Measurements from ENCODE around the gene SHROOM3. TPM values are rescaled to one million over a fixed set of nuclear protein-coding genes. Genes with fewer than 3 reads are reported as not detected.

The SHROOM3 gene
- total RNA-seq = 7.9 and 42.5 TPM in 2 replicates

GRCh38 chr4:76434901-76435527, at the start of gene SHROOM3:
SHROOM3 (plus strand) TSS chr4:76435229; CDS start chr4:76436053, 824 bp downstream.

DNA sequence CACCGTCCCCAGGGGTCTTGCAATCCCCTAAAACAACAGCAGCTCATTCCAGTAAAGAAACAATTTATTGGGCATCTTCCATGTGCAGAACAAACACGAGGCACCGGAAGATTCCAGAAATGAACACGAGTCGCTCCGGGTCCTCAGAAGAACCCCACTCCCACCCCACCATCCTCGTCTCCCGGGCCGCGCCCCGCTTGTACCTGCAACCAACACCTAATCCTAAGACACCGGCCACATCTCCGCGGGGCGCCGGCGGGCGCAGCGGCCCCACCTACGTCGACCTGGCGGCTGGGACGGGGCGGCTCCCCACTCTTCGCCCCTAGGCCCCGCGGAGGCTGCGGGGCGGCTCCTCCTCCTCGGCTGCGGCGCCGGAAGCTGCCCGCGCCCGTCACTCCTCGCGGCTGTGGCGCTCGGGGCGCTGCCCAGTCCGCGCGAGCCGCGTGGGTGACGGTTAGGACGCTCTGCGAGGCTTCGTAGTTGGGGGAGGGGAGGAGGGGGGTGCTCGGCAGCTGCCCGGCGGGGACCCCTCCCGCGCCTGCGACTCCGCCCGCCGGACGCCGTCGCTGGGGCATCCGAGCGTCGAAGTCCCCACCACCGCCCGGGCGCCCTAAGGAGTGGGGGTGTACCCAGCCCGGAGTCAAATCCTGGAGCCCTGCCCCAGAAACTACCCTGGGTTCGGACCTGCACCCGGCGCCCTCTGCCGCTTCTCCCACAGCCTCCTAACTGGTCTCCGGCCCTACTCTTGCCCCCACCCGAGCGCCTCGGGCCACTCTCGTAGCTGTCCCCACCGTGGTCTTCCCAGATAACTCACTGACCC, 14.1 kb upstream of the SHROOM3 start, which contains the start of gene CCDC158:
TSS of gene CCDC158 (minus strand) at position 380 of the 820 bp plus-strand sequence. CDS start 17,934 bp downstream, outside the sequence.

Small RNA genes within 50 kb of the gene (small RNA-seq; reads per million reads assigned to genes)
- gene MIR4450 (ENCODE audit: low replicate concordance) = not detected
- not detected for gene RF00278 (ENCODE audit: low replicate concordance)
- 0.10 reads per million for gene RNU6-145P (ENCODE audit: low replicate concordance)

Other genes starting within 250 kb of the SHROOM3 start
- gene SCARB2, start 221.4 kb upstream of the SHROOM3 start, total RNA-seq = 144 and 152 TPM in 2 replicates
- not detected in 2 replicates for gene FAM47E, start 183.5 kb upstream of the SHROOM3 start, total RNA-seq
- gene STBD1, start 128.5 kb upstream of the SHROOM3 start, total RNA-seq = 2.6 and 4.0 TPM in 2 replicates
- 0.22 TPM in 1 of 2 replicates, not detected in the other for gene CCDC158, start 14.1 kb upstream of the SHROOM3 start, total RNA-seq

All from placental pericyte (primary cell).